Activated CD8-positive, alpha-beta memory T cell treated with anti-CD3 and anti-CD28 coated beads for 36 hours (primary cell): ENCODE measurements around the gene CCSER2. TPM values are rescaled to one million over a fixed set of nuclear protein-coding genes. Genes with fewer than 3 reads are reported as not detected.
"Not testable (repeated sequence)": the region's sequence is repeated elsewhere in the genome, so short reads cannot be mapped to it uniquely, and the experiment has no call there.

Experiments used
- CTCF ChIA-PET: fragments of 350-600 bp; sonication (Branson Sonifier 250); formaldehyde crosslinking; loops from one replicate; lab custom pipeline; 2021; ENCODE audit warnings: antibody characterized with exemption; lab: Charles Lee
- POLR2A ChIA-PET: fragments of 350-600 bp; sonication (Branson Sonifier 250); formaldehyde crosslinking; loops from one replicate; lab custom pipeline; 2021; ENCODE audit warnings: antibody characterized with exemption; lab: Charles Lee
- total RNA-seq, 2 experiments: library from RNA; stranded (reverse); gene quantifications; one replicate each; pipeline ENCODE4 v1.2.3, GENCODE V29; 2021

CCSER2 gene
- total RNA-seq, 2 experiments from 2014 or later = 46.7 to 47.2 TPM

DNA sequence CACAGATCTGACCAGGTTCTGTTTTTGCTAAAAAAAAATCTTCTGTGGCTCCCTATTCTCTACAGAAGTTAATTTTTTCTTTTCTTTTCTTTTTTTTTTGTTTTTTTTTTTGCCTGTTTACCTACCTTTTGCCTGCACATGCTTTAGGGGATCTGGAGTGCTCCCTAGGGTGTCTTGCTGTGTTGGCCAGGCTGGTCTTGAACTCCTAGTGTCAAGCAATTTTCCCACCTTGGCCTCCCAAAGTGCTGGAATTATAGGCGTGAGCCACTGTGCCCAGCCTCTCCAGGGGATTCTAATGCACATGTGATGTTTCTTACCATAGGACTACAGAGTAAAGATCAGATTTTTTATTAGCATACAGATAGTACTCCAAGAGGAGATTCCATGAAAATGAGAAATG is 10.6 kb downstream of the CCSER2 start:
- POLR2A ChIA-PET = no interaction called here

DNA sequence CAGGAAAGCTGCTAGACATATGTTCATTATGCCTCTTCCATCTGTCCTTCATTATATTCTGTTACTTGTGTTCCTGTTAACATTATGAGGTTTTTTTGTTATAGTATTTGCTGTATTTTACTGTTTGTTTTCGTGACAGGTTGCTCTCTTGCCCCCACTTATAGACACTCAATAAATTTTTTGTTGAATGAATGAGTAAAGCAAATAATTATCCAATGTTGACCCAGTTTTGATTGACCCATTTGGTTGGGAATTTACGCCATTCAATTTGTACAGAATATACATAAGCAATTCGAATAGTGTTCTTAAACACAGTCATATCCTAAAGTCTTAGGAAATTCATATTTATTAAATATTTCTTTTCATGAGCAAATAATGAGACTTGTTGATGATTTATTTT is 11.8 kb downstream of the CCSER2 start:
- ChIA-PET CTCF (interaction anchor here (0.8 kb wide), 1 partner anchor 12 kb away, joined by 4 read pairs; no protein-coding TSS in a partner anchor), POLR2A (no interaction called here)

More for the DNA sequence above, 10.6 kb downstream of the CCSER2 start:
- CTCF ChIA-PET = no interaction called here

DNA sequence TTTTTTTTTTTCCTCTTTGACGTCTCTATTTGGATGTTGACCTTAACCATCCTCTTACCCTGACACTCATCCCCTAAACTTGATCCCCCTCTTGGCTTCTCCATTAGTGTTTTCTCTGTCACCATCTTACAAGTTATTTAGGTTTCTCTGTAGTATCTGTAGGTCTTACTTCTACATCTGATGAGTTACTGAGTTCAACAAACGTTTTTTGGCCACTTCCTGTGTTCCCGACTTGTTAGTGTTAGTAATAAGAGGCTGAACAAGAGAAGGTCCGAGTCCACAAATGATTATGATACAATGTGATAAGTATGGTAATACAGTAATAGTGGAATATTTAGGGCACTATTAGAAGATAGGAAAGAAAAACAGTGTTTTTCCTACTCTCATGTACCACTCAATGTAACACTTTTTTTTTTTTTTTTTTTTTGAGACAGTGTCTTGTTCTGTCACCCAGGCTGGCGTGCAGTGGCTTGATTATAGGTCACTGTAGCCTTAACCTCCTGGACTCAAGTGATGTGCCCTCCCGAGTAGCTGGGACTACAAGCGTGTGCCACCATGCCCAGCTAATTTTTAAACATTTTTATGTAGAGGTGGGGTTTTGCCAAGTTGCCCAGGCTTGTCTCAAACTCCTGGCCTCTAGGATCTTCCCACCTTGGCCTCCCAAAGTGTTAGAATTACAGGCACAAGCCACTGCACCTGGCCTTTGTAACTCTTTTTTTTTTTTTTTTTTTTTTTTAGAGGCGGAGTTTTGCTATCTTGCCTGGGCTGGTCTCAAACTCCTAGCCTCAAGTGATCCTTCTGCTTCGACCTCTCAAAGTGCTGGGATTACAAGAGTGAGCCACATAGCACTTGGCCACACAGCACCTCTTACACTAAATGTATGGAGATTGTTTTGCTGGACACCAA is 12.5 kb downstream of the CCSER2 start:
- ChIA-PET CTCF (interaction anchor here (0.7 to 1.9 kb wide), 4 partner anchors 10 to 196 kb away, joined by 3 to 9 read pairs (median 6); no protein-coding TSS in a partner anchor), POLR2A (no interaction called here)

DNA sequence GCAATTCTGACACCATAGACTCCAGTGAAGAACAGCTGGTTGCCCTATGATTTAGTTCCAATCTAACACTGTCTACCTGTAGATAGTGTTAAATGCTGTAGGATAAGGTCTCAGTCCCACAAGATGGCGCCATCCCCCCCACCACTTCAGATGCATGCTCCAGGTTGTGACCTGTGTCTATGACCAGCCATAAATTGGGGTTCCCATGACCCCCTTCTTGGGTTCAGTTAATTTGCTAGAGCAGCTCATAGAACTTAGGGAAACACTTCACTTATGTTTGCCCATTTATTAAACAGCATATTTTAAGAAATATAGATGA is 13.1 kb downstream of the CCSER2 start:
- ChIA-PET POLR2A (no interaction called here), CTCF (interaction anchor here (0.6 to 1.9 kb wide), 4 partner anchors 11 to 196 kb away, joined by 3 to 9 read pairs (median 6); no protein-coding TSS in a partner anchor)

DNA sequence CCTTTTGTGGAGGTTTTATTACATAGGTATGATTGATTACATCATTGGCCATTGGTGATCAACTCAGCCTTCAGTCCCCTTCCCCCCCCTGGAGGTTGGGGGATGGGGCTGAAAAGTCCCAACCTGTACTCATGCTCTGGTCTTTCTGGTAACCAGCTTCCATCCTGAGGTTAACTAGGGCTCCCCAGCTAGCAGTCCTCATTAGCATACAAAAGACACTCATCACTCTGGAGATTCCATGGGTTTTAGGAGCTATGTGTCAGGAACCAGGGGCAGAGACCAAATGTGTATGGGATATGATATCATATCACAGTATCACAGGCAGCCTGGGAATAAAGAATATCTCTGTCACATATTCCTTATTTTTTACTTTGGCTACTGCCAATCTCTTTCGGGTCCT is 13.6 kb downstream of the CCSER2 start:
- ChIA-PET POLR2A (no interaction called here), CTCF (interaction anchor here (0.6 to 1.9 kb wide), 5 partner anchors 11 to 195 kb away, joined by 3 to 9 read pairs (median 3); no protein-coding TSS in a partner anchor)

DNA sequence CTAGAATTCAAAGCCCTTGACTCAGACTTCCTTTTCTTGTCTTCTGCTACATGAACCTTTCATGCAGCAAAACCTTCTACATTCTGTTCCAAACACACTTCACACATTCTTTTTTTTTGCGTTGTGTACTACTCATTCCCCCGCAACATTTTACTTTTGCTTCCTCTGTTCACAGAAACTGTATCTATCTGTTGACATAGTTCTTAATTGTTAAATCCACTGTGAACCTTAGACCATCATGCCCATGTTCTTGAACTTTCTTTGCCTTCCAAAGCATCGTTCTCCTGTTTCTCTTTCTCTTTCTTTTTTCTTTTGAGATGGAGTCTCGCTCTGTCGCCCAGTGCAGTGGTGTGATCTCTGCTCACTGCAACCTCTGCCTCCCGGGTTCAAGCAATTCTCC is 14.2 kb downstream of the CCSER2 start:
- CTCF ChIA-PET = interaction anchor here (1.1 to 1.9 kb wide), 3 partner anchors 10 to 195 kb away, joined by 3 to 9 read pairs (median 8); no protein-coding TSS in a partner anchor
- POLR2A ChIA-PET = no interaction called here

DNA sequence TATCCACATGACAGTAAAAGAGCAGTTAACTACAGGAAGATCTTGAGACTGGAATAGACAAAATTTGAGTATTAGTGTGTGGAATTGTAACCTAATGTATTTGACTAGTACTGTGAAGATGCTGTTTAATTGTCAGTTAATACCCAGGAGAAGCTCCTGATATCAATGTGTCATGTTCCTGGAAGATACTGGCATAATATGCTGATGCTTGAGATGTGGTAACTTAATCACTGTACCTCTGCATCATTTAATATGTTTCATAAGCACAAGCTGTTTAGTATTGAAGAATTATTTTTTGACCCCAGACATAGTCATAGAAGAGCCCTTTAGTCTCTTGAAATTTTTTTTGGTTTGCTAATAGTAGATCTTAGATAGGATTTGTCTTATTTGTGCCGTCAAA is 15.4 kb downstream of the CCSER2 start:
- CTCF ChIA-PET = interaction anchor here (0.9 kb wide), 1 partner anchor 29 kb away, joined by 3 read pairs; no protein-coding TSS in a partner anchor
- POLR2A ChIA-PET = no interaction called here

DNA sequence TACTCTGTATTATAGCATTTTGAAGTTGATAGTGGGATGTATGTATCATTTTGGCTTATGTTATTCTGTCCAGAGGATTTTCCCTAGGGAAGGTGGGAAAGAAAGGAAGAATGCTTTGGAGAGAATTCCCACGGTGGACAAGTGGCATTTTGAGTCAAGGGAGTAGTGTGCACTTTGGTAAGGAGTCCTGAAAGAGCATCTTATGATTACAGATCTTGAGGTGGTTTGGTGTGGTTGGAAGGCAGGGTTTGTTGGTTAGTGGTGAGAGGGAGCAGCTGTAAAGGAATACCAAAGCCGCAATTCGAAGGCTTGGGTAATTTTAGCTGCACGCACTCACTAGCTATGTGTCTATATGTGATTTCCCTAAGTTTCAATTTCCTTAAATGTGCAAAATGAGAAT is 16.1 kb downstream of the CCSER2 start:
- POLR2A ChIA-PET = no interaction called here

DNA sequence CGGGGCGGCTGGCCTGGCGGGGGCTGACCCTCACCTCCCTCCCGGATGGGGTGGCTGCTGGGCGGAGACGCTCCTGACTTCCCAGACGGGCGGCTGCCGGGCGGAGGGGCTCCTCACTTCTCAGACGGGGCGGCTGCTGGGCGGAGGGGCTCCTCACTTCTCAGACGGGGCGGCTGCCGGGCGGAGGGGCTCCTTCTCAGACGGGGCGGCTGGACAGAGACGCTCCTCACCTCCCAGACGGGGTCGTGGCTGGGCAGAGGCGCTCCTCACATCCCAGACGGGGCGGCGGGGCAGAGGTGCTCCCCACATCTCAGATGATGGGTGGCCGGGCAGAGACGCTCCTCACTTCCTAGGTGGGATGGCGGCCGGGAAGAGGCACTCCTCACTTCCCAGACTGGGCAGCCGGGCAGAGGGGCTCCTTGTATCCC is 19.2 kb downstream of the CCSER2 start:
- POLR2A ChIA-PET, CTCF ChIA-PET: not testable (repeated sequence)

More for the DNA sequence above, 16.1 kb downstream of the CCSER2 start:
- CTCF ChIA-PET = no interaction called here

DNA sequence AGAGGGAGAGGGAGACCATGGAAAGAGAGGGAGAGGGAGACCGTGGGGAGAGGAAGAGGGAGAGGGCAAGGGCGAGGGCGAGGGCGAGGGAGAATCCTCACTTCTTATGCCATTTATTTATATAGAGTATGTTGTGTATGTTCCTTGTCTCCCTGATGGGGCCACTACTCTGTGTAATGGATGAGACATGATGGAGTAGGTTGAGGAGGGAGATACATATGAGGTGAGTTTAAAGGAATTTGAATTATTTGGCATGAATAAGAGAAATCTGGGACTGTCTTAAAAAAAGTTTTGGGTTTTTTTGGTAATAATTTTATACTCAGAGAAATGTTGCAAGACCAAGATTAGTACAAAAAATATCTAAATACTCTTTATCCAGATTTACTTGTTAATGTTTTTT is 20.1 kb downstream of the CCSER2 start:
- CTCF ChIA-PET = no interaction called here
- POLR2A ChIA-PET = no interaction called here

DNA sequence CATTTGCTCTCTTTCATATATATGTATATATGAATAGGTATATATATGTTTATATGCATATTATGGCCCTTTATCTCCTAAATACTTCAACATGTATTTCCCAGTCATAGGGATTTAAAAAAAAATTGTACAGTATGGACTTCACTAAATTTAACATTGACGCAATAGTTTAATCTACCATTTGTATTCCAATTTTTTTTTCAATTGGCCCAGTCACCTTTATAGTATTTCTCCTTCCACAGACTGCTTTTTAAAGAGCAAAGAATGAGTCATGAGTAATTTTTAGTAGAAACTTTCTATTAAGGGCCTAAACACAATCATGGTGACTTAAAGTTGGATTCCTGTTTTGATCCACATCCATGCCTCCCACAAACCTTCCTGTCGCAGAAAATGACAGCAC is 20.5 kb downstream of the CCSER2 start:
- ChIA-PET POLR2A (no interaction called here), CTCF (no interaction called here)

DNA sequence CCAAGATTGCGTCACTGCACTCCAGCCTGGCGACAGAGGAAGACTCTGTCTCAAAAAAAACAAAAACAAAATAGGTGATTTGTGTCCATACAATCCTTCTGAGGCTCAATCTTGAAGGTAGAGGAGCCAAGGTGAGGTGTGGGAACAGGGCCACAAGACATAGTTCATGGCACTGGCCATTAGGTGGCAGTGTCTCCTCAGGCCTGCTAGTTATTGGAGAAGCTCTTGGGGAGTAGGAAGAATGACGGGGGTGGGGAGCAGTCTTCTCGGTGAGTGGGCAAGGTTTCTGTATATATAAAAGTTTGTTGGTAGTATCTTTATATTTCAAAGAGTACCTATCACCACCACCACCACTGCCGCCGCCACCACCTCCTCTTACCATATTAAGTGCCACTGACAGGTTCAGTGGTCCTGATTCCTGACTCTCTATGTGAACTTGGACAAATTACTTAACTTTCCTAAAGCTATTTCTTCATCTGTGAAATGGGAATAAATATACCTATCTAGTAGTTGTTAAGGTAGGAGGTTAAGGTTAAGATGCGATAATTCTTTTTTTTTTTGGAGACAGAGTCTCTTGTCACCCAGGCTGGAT is 24.0 kb downstream of the CCSER2 start:
- CTCF ChIA-PET = interaction anchor here (0.6 to 1.8 kb wide), 22 partner anchors 9 to 197 kb away, joined by 3 to 18 read pairs (median 4); no protein-coding TSS in a partner anchor
- POLR2A ChIA-PET = no interaction called here

DNA sequence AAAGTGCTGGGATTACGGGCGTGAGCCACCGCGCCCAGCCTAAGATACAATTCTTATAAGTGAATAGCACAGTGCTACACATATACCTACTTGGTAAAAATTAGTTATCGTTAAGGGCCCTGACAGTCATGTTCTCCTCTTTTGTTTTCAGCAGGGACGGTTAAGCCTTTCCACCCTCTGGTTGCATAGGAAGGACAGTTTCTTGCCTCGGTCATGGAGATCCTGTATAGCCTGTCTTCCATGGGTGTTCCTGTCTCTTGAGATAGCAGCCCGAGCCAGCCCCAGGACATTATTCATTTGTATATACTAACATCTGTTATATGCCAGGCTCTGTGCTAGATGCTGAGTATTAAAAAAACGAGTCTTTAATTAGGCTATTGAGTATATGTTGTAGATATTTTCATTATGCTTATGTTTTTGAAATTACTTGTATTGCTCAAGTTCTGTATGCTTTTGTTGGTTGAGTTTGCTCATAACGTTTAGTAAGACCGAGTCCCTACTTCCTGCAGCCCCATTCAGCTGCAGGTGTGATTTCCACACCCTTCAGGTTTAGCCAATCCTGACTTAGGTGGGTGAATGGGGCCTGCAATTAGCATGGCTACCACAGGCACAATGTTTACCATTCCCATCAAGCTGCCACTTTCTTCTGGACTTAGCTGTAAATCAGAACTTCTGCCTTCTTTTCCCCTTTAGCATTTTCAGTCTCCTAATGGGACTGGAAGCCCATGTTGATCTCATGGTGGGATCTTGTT is 24.8 kb downstream of the CCSER2 start:
- POLR2A ChIA-PET = interaction anchor here (0.7 kb wide), 1 partner anchor 23 kb away, joined by 5 read pairs; no protein-coding TSS in a partner anchor
- CTCF ChIA-PET = interaction anchor here (0.8 to 1.9 kb wide), 10 partner anchors 11 to 184 kb away, joined by 3 to 8 read pairs (median 4); no protein-coding TSS in a partner anchor

DNA sequence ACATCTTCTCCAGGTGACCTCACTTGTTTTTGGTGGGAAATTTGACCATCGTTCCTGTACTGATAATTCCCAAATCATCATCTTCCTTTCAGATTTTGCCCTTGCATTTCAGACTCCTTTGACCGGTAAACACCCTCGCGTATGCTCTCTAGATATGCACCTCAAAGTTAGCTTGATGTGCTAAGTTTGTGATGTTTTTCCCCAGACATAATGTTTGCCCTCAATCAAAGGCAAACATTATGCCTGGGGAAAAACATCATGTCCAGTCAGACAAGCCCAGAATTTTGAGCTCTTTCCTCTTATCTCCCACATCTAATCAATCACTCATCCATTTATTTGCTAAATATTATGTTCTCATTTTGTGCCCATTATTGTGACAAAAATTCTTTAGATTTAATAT is 26.2 kb downstream of the CCSER2 start:
- POLR2A ChIA-PET = no interaction called here

DNA sequence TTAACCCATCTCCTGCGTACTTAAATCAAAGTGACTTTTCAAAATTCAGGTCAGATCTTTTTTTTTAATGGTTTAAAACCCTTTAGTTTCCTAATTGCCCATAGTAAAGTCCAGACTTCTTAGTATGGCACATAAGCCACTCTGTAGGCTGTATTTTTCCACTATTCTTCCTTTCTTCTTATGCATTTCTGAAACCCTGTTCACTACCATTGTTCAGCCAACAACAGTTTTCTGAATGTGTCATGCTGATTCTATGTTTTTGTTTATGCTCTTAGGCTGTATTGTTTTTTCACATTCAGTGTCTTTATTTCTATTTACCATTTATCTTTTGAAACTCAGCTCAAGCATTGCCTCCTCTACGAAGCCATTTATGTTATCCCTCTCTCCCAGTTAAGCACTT is 26.7 kb downstream of the CCSER2 start:
- ChIA-PET POLR2A (no interaction called here), CTCF (interaction anchor here (1.0 to 1.9 kb wide), 2 partner anchors 90 to 182 kb away, joined by 3 to 4 read pairs; no protein-coding TSS in a partner anchor)

More for the DNA sequence above, 26.2 kb downstream of the CCSER2 start:
- CTCF ChIA-PET = interaction anchor here (1.0 to 1.9 kb wide), 2 partner anchors 90 to 183 kb away, joined by 3 to 4 read pairs; no protein-coding TSS in a partner anchor

DNA sequence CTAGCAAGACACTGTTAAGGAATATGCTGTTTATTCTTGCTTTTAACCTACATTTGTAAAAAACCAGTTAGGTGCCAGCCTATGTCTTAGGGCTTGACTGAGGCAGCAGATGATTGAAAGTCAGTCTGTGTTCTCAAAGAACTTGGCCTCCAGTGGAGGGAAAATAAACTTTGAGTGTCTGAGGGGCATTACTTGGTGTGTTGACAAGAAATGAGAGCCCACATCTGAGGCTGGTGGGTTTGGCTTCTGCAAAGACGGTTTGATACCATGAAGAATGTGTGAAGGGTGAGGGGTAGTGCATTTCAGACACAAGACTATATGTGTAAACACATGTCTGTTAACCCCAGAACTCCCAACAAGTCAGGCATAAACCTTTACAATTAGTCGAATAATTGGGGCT is 28.5 kb downstream of the CCSER2 start:
- POLR2A ChIA-PET = no interaction called here

DNA sequence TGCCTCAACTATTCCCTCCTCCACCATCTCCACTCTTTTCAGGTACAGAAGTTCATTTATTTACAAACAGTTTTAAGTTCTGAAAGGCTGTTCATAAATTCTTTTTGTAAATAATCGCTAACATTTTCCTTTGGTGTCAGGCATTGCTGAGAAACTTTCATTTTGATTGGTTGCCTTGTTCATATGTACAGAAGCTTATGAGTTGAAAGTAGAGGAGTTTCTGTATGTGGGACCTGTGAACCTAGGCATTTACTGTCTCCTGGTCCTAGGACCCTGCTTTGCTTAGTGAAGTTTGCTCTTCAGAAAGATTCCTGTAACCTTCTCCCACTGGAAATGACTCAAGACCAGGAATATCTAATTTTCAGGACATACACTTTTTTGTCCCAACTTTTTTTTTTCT is 30.4 kb downstream of the CCSER2 start:
- ChIA-PET POLR2A (interaction anchor here (0.8 kb wide), 1 partner anchor 20 kb away, joined by 3 read pairs; no protein-coding TSS in a partner anchor), CTCF (interaction anchor here (1.7 kb wide), 1 partner anchor 179 kb away, joined by 4 read pairs; no protein-coding TSS in a partner anchor)

More for the DNA sequence above, 28.5 kb downstream of the CCSER2 start:
- CTCF ChIA-PET = interaction anchor here (0.6 to 1.7 kb wide), 4 partner anchors 15 to 181 kb away, joined by 3 to 4 read pairs (median 4); no protein-coding TSS in a partner anchor

DNA sequence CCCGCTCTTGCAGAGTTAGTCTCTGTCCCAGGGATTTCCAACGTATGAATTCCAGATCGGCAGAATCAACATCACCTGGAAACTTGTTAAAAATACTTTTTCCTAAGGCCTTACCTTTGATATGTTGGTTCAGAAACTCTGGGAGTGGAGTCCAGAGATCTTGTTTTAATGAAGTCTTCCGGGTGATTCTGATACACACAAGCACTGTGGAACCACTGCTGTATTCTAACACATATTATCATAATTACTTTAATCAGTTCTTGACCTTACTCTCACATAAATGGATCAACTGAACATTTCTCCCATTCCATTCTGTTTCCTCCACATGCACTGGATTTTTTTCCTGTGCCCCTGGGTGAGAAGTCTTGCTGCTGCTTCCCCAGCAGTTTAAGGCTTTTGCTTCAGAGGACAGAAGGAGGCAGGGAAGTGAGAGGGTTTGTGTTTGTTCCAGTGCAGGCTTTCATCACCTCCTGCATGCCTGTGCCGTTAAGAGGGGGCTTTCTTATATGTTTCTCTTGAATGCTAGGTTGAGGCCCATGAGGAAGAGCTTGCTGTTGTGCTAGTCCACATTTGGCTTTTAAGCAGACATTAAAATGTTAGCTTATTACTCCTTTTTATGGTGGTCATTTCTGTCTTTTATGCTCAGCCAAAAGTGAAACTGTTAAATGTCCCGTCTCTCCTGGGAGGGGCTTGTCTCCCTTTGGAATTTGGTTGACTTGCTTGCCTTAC is 32.4 kb downstream of the CCSER2 start:
- ChIA-PET POLR2A (no interaction called here), CTCF (interaction anchor here (0.6 to 1.1 kb wide), 4 partner anchors 8 to 177 kb away, joined by 3 read pairs; no protein-coding TSS in a partner anchor)
